Measurements from ENCODE around the gene SLC3A2.

DNA sequence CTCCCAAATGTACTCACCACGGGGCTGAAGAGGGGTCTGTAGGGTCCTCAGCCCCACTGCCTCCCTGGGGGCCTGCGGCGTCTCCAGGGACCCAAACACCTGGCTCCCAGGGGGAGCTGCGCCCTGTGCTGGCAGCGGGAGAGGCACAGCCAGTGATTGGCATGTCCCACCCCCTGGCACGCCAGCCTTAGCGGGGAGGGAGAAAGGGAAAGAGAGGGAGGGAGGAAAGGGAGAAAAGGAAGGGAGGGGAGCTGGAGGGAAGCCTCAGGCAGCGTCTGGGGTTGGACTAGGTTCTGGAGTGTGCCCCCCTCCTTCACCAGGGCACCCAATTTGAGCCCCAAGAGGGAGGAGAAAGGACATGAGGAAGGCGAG, 40.5 kb downstream of the SLC3A2 start, which contains the start of gene CHRM1:
- TF ChIP-seq, protein P1, sequence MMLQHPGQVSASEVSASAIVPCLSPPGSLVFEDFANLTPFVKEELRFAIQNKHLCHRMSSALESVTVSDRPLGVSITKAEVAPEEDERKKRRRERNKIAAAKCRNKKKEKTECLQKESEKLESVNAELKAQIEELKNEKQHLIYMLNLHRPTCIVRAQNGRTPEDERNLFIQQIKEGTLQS (IDR thresholded peaks at IDR 0.05), result no peak
- TF ChIP-seq, protein P2, sequence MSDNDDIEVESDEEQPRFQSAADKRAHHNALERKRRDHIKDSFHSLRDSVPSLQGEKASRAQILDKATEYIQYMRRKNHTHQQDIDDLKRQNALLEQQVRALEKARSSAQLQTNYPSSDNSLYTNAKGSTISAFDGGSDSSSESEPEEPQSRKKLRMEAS (IDR thresholded peaks at IDR 0.05), result no peak
- TF ChIP-seq, protein P3, sequence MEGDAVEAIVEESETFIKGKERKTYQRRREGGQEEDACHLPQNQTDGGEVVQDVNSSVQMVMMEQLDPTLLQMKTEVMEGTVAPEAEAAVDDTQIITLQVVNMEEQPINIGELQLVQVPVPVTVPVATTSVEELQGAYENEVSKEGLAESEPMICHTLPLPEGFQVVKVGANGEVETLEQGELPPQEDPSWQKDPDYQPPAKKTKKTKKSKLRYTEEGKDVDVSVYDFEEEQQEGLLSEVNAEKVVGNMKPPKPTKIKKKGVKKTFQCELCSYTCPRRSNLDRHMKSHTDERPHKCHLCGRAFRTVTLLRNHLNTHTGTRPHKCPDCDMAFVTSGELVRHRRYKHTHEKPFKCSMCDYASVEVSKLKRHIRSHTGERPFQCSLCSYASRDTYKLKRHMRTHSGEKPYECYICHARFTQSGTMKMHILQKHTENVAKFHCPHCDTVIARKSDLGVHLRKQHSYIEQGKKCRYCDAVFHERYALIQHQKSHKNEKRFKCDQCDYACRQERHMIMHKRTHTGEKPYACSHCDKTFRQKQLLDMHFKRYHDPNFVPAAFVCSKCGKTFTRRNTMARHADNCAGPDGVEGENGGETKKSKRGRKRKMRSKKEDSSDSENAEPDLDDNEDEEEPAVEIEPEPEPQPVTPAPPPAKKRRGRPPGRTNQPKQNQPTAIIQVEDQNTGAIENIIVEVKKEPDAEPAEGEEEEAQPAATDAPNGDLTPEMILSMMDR (IDR thresholded peaks at IDR 0.05; ENCODE audit: low read depth, low read length, missing input control), result no peak
- TF ChIP-seq RAD21 (IDR thresholded peaks at IDR 0.05) (no peak), FOXA2 (IDR thresholded peaks at IDR 0.05) (no peak), EGR1 (IDR thresholded peaks at IDR 0.05; ENCODE audit: low read depth in 2 of 2) (no peak), SP1 (IDR thresholded peaks at IDR 0.05) (no peak)
- TF ChIP-seq, protein P4, sequence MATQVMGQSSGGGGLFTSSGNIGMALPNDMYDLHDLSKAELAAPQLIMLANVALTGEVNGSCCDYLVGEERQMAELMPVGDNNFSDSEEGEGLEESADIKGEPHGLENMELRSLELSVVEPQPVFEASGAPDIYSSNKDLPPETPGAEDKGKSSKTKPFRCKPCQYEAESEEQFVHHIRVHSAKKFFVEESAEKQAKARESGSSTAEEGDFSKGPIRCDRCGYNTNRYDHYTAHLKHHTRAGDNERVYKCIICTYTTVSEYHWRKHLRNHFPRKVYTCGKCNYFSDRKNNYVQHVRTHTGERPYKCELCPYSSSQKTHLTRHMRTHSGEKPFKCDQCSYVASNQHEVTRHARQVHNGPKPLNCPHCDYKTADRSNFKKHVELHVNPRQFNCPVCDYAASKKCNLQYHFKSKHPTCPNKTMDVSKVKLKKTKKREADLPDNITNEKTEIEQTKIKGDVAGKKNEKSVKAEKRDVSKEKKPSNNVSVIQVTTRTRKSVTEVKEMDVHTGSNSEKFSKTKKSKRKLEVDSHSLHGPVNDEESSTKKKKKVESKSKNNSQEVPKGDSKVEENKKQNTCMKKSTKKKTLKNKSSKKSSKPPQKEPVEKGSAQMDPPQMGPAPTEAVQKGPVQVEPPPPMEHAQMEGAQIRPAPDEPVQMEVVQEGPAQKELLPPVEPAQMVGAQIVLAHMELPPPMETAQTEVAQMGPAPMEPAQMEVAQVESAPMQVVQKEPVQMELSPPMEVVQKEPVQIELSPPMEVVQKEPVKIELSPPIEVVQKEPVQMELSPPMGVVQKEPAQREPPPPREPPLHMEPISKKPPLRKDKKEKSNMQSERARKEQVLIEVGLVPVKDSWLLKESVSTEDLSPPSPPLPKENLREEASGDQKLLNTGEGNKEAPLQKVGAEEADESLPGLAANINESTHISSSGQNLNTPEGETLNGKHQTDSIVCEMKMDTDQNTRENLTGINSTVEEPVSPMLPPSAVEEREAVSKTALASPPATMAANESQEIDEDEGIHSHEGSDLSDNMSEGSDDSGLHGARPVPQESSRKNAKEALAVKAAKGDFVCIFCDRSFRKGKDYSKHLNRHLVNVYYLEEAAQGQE (IDR thresholded peaks at IDR 0.05), result no peak
